GM12865 (cell line): ENCODE measurements around the gene BAK1.
A peak's percentile ranks its signal among the peaks of the same experiment; 100 is the strongest.
"Not testable (repeated sequence)": the region's sequence is repeated elsewhere in the genome, so short reads cannot be mapped to it uniquely, and the experiment has no call there.

Experiments used
- DNase-seq: peaks from one replicate; pipeline ENCODE4 v3.0.0; 2010; ENCODE audit warnings: low read depth
- H3K4me3 ChIP-seq: 2 replicates; pipeline ENCODE4 v1.5.1; 2011; ENCODE audit warnings: mild to moderate bottlenecking, low read depth, low read length, control low read depth
- CTCF ChIP-seq: IDR thresholded peaks from 2 replicates; pipeline ENCODE4 v1.5.1; 2011; ENCODE audit warnings: low read length, control low read depth, low read depth, inconsistent platforms; ENCODE audit not compliant: insufficient read depth; ENCODE audit errors: missing control alignments

Gene BAK1

GRCh38 chr6:33570806-33571636, 9.1 kb downstream of the BAK1 start:
- peak overlapping the region; percentile 61 for H3K4me3 ChIP-seq
- TF ChIP-seq CTCF = no peak
- peak; percentile 98 for DNase-seq

- no peak for DNase-seq
- no peak overlapping the region for H3K4me3 ChIP-seq
- TF ChIP-seq CTCF = no peak
These were observed 11.1 kb downstream of the BAK1 start for GRCh38 chr6:33568826-33569570.

- no peak for DNase-seq
- H3K4me3 ChIP-seq = no peak overlapping the region
- no peak for TF ChIP-seq CTCF
These were observed 12.2 kb downstream of the BAK1 start for GRCh38 chr6:33567836-33568235.

- no peak for TF ChIP-seq CTCF
- H3K4me3 ChIP-seq = no peak overlapping the region
- no peak for DNase-seq
These were observed 13.6 kb downstream of the BAK1 start for GRCh38 chr6:33566182-33567084.

- DNase-seq = no peak
- TF ChIP-seq CTCF = no peak
- no peak overlapping the region for H3K4me3 ChIP-seq
These were observed 21.3 kb downstream of the BAK1 start for GRCh38 chr6:33558801-33559200.

- TF ChIP-seq CTCF = no peak
- DNase-seq = no peak
- H3K4me3 ChIP-seq = no peak overlapping the region
These were observed 22.7 kb downstream of the BAK1 start for GRCh38 chr6:33557376-33557775.

- DNase-seq = not testable (repeated sequence)
These were observed 27.2 kb downstream of the BAK1 start for GRCh38 chr6:33552883-33553282.

More at GRCh38 chr6:33552883-33553282, 27.2 kb downstream of the BAK1 start:
- not testable (repeated sequence) for H3K4me3 ChIP-seq
